SHP77 treated with DMSO at 0.1 percent for 48 hours (cell line): ENCODE data around the gene GPR155.
"Not testable (repeated sequence)": the region's sequence is repeated elsewhere in the genome, so short reads cannot be mapped to it uniquely, and the experiment has no call there.

Experiments used
- DNase-seq: peaks from one replicate; lab custom pipeline; 2025; lab: John Stamatoyannopoulos, UW

GPR155 gene

DNA sequence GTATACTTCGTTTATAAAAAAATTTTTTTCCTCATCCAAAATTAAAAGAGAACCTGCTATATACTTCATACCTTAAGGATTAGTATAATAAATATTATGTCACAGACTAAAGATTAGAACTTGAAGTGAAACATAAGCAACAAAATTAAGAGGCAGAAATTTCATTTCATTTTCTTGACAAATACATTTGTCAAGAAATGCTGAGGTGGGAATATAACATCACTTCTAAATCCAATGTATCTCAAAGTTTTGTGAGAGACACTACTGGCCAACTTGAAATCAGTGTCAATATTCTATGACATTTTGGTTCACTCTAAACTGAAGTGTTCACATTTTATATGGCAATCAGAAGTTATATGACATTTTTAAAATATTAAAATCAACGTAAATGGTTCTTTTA lies 47.5 kb downstream of the GPR155 start:
- no peak for DNase-seq

DNA sequence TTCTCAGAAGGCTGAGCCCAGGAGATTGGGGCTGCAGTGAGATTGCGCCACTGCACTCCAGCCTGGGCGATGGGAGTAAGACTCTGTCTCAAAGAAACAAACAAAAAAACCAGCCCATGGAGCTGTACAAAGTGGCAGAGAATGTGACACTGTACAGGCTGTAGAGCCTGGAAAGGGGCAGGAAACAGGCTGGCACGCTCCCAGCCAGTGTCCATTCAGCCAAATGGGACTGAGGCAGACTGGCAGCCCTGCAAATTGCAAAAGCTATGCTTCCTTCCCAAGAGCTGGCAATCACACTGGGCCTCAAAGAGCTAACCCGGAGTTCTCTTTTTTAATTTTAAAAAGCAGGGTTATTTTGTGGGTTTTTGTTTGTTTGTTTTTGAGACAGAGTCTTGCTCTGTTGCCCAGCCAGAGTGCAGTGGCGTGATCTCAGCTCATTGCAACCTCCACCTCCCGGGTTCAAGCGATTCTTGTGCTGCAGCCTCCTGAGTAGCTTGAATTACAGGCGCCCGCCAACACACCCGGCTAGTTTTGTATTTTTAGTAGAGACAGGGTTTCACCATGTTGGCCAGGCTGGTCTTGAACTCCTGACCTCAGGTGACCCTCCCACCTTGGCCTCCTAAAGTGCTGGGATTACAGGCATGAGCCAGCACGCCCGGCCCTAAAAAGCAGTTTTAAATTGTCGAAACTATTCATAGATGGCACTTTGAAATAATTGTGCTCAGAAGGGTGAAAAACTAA lies 48.5 kb downstream of the GPR155 start:
- no peak for DNase-seq

DNA sequence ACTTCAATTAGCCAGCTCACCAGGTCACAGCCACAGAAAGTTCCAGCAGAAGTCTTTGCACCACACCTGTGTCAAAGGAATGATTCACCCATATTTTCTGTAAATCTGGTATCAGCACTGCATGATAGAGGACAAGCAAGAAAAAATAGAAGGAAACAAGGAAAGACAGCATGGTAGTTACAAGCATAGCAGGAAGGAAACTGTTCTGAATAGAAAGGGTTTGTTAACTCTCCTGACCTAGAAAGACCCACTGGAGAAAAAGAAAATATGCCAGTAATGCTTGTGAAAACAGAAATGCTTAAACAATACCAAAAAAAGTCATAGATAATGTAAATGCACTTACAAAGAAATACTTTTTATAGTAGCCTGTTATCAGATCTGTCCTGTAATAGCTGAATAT lies 50.5 kb downstream of the GPR155 start:
- DNase-seq, result no peak

DNA sequence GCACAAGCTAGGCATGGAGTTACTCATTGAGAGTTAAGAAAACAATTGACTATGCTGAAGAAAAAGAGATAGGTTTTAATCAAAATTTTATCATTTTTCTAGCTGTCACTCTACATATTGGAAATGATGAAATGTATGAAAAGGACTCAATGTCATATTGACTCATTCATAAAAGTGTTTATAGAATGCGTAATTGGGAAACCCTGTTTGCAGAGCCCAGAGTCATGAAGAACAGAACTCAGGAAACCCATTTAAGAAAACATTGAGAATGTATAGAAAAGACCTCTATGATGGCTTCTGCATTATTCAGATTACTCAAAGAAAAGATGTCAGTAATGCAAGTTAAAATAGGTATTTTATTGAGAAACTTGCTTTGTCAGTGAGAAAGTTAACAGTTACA lies 54.9 kb downstream of the GPR155 start:
- no peak for DNase-seq

DNA sequence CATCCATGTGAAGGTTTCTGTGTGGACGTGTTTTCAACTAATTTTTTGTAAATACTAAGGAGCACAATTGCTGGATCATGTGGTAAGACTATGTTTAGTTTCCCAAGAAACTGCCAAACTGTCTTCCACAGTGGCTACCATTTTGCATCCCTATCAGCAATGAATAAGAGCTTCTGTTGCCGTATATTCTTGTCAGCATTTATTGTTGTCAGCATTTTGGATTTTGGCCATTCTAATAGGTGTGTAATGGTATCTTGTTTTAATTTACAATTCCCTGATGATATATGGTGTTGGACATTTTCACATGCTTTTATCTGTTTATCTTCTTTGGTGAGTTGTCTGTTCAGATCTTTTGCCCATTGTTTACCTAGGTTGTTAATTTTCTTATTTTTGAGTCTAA lies 56.8 kb downstream of the GPR155 start:
- DNase-seq, result no peak

DNA sequence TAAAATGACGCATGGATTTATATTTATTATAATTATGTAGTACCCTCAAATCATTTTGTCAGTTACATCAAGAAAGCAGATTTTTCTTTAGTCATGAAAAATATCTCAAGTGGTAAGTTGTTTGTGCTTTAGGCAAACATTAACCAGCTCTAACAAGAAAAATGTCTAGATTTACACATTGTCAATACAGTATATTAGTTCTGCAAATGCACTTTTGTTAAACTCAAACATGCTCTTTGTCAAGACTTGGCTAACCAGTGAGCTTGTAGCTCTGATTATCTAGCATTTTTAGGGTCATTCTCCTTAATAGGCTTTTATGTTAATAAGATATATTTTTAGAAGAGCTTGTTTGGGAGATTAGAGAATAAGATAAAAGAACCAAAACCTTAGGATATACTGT lies 58.6 kb downstream of the GPR155 start:
- DNase-seq, result no peak

DNA sequence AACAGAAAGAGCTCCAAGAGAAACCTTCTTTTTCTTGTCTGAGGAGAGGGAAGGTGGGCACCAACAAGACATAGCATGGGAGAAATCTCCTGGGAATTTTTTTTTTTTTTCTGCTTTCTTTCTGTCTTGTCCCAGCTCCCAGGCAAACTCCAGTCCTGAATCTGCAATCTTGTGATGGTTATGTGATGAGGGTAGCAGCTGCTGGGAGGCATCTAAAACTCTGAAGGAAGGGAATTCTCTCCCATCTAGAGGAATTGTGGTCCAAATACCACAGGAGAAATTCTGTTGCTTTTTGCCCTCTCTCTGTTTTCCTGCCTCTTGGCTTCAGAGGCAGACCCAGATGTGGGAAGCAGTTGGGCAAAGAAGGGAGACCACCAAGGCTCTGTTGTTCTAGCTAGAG lies 74.6 kb downstream of the GPR155 start:
- DNase-seq, result no peak

DNA sequence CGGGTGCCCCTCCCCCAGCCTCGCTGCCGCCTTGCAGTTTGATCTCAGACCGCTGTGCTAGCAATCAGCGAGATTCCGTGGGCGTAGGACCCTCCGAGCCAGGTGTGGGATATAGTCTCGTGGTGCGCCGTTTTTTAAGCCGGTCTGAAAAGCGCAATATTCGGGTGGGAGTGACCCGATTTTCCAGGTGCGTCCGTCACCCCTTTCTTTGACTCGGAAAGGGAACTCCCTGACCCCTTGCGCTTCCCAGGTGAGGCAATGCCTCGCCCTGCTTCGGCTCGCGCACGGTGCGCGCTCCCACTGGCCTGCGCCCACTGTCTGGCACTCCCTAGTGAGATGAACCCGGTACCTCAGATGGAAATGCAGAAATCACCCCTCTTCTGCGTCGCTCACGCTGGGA lies 76.8 kb downstream of the GPR155 start:
- not testable (repeated sequence) for DNase-seq

DNA sequence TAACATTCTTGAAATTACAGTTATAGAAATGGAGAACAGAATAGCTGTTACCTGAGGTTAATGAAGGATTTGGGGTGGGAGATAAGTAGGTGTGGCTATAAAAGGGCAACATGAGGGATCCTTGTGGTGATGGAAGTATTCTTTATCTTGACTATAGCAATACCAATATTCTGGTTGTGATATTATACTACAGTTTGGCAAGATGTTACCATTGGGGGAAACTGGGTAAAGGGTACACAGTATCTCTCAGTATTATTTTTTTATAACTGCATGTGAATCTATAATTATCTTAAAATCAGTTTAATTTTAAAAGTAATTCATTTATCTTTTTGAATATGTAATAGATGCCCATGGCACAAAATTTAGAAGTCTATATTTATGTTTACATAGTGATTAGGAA lies 83.2 kb downstream of the GPR155 start:
- DNase-seq, result no peak

DNA sequence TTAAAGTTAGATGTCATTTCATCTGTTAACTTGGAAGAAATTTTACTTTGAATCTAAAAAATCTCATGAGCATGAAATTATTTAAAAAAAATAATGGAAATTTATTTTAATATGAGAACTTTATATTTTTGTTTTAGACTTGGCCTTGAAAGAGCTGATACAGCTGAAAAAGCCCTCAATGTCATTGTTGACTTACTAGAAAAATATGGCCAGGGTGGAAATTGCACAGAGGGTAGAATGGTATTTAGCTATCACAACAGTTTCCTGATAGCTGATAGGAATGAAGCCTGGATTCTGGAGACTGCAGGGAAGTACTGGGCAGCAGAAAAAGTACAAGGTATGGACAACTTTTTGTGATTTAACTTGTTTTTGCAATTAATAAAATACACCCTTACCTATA lies 86.0 kb downstream of the GPR155 start:
- DNase-seq, result no peak

DNA sequence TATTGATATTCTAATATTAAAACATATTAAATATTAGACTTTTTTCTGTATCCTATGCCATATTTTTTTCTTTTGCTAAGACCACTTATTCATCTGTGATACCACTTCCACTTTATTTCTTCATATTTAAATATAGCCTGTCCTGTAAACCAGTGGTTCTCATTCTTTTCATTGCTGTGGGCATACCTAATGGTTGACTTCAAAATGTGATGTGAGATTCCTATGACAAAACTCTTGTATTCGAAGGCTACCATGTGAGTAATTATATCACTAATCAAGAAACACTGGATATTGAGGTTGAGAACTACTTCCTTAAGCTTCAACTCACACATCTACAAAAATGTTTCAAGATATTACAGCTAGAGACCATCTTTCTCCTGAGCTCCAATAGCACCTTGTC lies 87.7 kb downstream of the GPR155 start:
- no peak for DNase-seq

DNA sequence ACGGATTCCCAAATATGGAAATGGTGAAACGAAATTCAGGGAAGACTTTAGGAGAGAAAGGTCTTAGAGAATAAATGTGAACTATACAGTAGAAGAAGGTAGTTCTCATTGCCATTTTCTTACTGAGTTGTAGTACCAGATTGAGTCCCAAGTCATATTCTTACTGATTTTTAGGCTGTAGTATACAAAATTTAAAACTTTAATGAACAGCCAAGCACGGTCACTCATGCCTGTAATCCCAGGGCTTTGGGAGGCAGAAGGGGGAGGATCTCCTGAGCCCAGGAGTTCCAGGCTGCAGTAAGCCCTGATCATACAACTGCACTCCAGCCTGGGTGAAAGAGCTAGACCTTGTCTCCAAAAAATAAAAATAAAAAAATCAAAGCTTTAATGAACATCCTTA lies 89.1 kb downstream of the GPR155 start:
- no peak for DNase-seq

DNA sequence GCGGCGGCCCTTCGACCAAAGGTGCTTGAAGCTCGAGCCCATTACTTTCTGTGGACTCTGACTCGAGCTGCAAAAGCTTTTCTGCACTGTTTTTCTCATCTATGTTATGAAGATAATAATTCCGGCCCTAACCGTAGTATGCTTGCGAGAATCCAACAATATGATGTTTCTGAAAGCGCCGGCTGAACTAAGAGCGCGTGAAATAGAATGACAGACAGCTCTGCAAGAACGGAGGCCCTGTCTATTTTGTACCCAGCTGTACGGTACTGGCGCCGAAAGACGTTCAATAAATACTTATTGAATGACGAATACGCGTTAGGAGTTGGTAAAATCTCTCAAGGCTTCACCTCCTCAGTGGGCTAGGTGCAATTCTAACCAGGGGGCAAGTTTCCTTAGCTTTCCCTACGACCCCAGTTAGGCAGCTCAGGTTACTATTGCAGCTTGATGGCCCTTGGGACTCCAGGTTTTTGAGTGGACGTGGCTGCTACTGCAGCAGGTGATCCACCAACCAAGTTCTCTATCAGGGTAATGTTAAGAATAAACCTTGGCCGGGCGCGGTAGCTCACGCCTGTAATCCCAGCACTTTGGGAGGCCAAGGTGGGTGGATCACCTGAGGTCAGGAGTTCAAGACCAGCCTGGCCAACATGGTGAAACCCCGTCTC lies 90.7 kb downstream of the GPR155 start:
- no peak for DNase-seq

DNA sequence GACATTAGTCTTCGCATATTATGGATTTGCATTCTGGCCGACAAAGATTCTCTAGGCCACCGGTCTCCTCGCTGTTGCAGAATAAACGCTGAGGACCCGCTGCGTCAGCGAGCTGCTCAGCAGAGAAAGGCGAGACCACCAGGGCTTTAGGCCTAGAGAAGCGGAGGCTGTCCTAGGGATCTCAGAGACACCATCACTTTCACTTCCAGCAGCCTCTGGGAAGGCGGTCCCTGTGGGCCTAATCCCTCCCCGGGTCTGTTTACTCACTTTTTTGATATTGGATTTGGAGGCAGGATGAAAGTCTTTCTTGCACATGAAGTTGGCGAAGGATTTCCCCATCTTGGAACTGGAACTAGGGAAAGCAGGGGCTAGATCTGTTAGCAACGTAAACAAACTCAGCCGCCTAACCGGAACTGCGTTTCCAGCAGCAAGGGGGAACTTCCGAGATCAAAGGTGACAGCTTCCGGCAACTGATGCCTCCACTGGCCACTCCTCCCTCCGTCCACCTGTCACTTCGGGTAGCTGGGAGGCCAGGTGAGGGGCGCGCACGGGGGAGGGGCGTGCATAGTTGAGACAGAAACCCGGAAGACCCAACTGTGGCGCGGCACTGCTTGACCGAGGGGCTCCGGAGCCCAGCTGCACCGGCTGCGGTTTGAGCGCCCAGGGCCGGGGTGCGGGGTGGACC lies 91.4 kb downstream of the GPR155 start, which contains the start of gene SCRN3:
Gene SCRN3, plus strand, starts transcription at position 447 of the 685 bp plus-strand sequence. CDS start 2,554 bp downstream, outside the sequence.
- DNase-seq, result peak; percentile 27

DNA sequence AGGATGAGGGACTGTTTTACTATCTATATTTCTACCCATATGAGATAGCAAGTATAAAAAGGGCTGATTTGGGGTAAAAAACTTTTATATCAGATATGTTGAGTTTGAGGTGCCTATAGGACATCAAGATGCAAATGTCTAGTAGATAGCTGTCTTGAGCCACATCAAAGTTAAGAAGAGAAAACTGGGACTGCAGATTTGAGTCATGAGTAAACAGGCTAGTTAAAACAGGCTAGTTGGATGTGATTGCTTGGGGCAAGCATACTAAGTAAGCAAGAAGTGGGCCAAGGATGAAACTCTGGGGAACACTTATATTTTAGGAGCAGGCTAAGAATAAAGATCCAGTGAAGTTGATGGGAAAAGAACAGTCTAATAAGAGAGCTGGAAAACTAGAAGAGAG lies 94.1 kb downstream of the GPR155 start:
- DNase-seq, result no peak

DNA sequence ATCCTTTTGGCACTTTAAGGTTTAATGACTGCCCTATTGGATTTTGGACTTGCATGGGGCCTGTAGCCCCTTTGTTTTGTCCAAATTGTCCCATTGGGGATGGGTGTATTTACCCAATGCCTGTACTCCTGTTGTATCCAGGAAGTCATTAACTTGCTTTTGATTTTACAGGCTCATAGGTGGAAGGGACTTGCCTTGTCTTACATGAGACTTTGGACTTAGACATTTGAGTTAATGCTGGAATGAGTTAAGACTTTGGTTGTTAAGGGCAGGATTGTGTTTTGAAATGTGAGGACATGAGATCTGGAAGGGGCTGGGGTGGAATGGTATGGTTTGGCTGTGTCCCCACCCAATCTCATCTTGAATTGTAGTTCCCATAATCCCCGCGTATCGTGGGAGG lies 96.5 kb downstream of the GPR155 start:
- DNase-seq, result not testable (repeated sequence)

DNA sequence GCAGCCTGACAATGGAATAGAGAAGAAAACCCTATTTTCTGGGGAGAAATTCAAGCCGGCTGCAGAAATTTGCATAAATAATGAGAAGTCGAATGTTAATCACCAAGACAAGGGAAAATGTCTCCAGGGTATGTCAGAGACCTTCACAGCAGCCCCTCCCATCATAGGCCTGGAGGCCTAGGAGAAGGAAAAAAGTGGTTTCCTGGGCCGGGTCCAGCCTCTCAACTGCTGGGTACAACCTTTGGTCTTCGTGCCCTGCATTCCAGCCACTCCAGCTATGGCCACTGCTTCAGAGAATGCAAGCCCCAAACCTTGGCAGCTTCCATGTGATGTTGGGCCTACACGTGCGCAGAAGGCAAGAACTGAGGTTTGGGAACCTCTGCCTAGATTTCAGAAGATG lies 97.3 kb downstream of the GPR155 start:
- DNase-seq, result no peak

DNA sequence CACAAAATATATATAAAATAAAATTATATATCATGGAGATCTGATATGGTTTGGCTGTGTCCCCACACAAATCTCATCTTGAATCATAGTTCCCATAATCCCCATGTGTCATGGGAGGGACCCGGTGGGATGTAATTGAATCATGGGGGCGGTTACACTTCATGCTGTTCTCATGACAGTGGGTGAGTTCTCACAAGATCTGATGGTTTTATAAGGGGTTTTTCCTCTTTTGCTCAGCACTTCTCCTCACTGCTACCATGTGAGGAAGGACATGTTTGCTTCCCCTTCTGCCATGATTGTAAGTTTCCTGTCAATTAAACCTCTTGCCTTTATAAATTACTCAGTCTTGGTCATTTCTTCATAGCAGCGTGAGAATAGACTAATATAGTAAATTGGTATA lies 98.1 kb downstream of the GPR155 start:
- DNase-seq, result not testable (repeated sequence)

DNA sequence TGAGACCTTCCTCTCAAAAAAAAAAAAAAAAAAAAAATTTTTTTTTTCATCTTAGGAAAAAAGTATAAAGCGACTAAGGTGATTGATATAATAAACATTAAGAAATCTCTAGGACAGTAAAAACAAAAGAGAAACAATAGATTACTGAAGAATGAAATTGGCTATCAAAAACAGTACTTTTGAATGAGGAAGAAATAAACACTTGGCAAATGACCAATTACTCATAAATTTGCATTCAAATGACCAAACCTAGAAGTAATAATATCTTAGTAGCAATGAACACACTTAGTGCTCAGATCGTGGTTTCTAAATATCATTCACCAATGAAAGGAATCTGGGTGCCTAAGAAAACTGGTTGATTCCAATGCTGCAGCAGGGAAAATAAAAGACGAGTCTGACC lies 101.6 kb downstream of the GPR155 start:
- DNase-seq, result no peak

DNA sequence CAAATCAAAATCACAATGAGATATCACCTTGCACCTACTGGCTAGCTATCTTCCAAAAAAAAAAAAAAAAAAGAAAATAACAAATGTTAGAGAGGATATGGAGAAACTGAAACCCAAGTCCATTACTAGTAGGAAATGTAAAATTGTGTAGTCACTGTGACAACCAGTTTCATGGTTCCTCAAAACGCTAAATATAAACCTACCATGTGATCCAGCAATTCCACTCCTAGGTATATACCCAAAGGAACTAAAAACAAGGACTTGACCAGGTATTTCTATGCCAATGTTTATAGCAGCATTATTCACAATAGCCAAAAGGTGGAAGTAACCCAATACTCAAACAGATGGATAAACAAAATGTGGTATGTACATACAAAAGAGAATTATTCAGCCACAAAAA lies 103.0 kb downstream of the GPR155 start:
- DNase-seq, result no peak
